Mesenteric fat pad (tissue), 1 donor: Measurements from ENCODE around the gene ELOVL2. TPM values are rescaled to one million over a fixed set of nuclear protein-coding genes. Genes with fewer than 3 reads are reported as not detected.
"Not testable (repeated sequence)": the region's sequence is repeated elsewhere in the genome, so short reads cannot be mapped to it uniquely, and the experiment has no call there.

Experiments
- DNase-seq: peaks from one replicate; pipeline ENCODE4 v3.0.0-alpha.2; 2020; ENCODE audit warnings: low spot score
- total RNA-seq: library from RNA; stranded (reverse); fragmentation: NEBNext Ultra II Directional; extraction: Animal tissue kit (Norgen Biotek cat#: 25700); gene quantifications from one replicate; pipeline ENCODE4 v1.2.1, GENCODE V29; 2021
- donor health status: DM: yes; HTN: yes; CAD: no.

ELOVL2 gene
- total RNA-seq, 1 donor from 2014 or later: 0.10 TPM

DNA sequence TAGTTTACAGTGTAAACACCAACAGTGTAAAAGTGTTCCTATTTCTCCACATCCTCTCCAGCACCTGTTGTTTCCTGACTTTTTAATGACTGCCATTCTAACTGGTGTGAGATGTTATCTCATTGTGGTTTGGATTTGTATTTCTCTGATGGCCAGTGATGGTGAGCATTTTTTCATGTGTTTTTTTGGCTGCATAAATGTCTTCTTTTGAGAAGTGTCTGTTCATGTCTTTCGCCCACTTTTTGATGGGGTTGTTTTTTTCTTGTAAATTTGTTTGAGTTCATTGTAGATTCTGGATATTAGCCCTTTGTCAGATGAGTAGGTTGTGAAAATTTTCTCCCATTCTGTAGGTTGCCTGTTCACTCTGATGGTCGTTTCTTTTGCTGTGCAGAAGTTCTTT is 59.1 kb downstream of the ELOVL2 start:
- DNase-seq: not testable (repeated sequence)

DNA sequence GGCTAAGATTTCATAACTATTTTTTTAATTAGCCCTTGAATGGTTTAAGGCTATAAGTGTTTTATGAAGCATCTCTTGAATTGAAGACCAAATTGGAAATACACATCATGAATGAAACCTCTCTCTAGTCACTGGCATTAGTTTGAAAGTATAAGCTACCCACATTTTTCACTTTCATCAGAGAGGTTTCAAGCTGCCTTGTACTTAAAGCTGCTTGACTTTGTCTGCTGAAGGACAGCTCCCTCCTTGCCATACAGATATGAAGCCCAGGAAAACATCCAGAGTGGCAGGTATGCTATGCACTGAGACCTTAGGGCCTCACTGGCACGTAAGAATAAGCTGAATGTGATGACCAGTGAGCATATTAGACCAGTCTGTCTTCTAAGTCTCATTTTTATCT is 62.7 kb downstream of the ELOVL2 start:
- DNase-seq: no peak

DNA sequence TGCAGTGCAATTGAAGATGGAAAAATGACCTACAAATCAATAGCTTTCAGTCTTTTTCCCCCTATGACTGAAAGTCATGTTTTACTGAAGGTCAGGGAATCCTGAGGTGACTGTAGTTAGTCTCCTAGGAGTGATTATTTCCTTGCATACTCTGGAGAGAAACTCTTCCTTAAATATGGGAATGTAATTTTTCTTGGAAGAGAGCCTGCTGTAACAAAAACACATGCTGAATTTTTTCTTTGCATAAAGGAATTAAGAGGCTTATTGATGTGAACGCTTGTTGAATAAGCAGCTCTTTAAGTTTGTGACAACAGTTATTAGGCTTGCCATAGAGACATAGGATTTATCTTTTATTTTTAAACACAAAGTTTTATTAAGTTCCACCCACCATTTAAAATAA is 64.5 kb downstream of the ELOVL2 start:
- no peak for DNase-seq

DNA sequence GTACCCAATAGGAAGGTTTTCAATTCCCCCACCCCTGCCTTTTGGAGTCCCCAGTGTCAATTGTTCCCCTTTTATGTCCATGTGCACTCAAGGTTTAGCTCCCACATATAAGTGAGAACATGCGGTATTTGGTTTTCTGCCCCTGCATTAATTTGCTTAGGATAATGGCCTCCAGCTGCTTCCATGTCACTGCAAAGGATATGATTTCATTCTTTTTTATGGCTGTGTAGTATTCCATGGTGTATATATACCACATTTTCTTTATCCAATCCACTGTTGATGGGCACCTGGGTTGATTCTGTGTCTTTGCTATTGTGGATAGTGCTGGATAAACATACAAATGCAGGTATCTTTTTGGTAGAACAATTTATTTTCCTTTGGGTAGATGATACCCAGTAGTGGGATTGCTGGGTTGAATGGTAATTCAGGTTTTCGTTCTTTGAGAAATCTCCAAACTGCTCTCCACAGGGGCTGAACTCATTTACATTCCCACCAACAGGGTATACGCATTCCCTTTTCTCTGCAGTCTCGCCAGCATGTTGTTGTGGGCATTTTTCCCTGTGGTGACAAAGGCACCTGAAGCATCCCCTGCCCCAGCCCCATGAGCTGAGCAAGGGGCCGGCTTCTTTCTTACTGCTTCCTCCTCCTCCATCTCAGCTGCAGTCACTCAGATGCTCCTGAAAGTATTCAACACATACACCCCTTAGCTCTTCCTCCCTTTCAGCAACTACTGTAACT is 66.7 kb downstream of the ELOVL2 start:
- no peak for DNase-seq

DNA sequence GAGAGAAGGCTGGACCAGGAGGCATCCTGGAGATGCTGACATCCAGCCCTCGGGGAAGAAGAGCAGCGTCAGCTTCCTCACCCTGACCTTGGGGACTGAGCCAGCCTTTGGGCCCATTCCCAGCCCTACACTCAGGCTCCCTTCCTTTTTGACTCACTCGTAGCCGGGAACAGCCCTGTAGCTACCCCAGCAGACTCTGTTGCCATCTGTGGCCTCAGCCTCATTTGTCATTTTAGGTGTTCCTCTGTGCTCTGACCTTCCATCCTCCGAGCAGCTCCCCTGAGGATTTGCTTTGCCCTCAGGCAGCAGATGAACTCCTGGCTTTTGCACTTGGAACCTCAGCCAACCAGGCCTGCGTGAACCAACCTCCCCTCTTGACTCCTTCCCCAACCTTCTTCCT is 67.5 kb downstream of the ELOVL2 start:
- DNase-seq: no peak

DNA sequence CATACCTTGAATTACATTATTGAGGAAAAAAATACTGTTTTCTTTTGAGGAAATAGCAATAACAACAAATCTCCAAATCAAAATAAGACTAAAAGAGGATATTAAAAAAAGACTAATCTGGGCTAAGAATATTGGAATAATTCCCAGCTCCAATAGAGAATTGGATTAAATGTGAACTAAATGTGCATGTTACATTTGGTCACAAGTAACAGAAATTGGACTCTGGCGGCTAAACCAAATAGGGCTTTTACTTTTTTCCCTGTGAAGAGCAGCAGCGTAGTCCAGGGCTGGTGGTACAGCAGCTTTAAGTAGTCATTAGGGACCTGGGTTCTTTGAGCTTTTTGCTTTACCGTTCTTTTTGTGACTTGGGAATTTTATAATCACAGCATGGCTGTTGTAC is 71.9 kb downstream of the ELOVL2 start:
- no peak for DNase-seq

DNA sequence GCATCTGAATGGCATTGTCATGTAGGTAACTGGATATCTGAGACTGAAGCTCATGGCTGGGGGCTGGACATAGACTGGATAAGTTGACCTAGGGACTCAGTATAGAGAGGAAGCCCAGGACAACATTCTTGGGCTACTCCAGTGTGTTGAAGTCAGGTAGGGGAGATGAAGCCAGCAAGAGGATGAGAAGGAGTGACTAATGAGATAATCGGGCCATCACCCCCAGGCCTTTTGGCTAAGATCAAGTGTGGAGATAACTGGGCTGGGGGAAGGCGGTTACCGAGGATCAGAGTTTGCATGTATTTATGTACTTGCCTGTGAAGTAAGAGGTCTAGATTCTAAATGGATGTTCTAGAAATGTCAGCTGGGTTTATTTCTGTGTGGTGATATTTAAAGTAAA is 73.4 kb downstream of the ELOVL2 start:
- no peak for DNase-seq

DNA sequence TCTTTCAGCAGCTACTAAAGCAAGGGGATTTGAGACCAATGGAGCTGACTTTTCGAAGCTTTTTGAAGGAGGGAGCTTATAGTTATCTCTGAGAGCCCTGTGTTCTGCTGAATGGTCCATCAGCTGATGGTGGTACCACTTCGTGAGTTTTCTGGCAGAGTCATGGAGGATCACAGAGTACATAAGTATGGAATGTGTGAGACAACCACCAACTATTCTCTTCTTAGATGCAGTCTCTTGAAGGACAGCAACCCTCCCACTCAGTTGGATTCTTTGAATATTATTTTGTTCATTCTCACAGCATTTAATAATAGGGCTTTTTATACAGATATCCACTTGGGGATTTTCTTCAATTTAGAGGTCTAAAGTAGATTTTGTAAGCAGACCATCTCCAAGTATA is 75.3 kb downstream of the ELOVL2 start:
- no peak for DNase-seq

DNA sequence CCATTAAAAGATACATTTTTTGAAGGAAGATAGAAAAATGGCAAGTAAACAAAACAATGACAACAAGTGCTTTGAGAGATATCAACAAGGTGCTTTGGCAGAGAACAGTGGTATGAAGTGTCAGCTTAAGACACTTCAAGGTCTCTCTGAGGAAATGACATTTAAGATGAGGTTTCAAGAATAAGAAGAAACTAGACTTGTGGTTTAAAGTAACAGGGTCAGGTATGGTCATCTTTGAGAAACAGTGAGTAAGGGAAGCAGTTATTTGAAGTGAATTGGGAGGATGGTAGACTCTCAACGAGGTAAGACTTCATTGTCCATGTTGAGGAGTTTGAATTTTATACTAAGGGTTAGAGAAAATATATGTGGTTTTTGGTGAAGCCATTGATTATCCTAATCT is 79.4 kb downstream of the ELOVL2 start:
- no peak for DNase-seq

DNA sequence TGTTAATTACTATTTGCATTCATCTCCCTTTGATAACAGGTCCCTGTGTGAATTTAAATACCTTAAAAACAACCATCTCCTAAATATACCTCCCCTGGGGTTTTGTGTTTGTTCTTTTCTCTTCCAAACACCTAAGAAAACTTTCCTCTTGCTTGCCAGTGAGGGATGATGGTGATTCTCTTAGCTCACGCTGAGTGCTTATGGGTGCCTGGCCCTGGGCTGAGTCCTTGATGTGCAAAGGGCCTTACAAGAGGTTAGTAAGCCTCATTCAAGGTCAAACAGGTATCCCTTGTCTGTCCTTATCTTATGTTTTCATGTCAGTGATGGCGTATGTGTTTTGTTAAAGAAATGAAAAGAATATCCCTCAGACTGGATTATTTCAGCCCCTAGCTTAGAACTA is 81.0 kb downstream of the ELOVL2 start:
- DNase-seq: no peak

DNA sequence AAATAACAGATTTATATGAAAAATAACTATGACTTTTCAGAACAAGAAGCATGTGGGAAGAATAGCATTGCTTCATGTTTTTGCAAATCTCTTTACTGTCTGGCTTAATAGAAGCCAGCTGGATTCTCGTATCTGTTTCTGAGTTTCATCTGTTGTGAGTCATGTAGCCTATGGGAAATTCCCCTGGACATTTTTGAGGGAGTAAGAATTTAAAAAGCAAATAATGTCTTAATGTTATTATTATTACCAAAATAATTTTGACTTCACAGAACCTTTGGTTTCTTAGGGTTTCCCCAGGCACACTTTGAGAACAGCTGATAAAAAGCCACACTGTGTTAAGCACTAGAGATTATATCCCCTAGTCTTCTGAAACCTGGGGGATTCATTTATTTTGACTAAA is 81.4 kb downstream of the ELOVL2 start:
- DNase-seq: no peak

DNA sequence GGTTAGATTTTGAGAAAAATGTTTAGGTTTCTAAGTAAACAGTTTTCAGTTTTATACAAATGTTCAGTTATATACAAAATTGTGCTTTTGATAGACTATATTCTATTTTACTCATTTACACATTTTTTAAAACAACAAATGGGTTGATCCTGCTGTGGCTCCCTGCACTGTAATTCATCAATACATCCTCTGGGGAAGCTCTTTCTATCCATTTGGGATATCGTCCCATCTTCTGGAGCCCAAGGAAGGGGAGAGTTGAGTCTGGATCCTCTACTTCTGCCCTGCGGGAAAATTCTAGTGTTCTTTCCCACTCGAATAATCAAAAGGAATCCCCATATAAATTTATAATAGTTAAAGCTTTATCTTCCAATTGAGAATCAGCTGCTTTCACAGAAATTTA is 82.3 kb downstream of the ELOVL2 start:
- DNase-seq: no peak

DNA sequence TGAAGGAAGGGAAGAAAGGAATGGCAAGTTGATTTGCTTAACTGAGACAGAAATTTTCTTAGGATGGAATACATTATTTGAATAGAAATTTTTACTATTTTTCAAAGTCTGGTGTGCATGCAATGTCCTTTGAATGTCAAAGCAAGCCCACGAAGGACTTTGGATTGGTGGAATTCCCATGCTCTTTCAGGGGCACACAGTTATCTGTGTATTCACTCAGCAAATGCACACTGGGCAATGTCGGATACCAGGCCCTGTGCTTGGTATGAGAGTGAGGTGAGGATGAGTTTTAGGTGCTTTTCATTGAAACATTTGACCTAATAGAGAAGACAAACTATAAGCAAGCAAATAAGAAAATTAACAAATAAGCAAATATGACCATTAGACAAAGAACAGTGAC is 83.9 kb downstream of the ELOVL2 start:
- DNase-seq: no peak

DNA sequence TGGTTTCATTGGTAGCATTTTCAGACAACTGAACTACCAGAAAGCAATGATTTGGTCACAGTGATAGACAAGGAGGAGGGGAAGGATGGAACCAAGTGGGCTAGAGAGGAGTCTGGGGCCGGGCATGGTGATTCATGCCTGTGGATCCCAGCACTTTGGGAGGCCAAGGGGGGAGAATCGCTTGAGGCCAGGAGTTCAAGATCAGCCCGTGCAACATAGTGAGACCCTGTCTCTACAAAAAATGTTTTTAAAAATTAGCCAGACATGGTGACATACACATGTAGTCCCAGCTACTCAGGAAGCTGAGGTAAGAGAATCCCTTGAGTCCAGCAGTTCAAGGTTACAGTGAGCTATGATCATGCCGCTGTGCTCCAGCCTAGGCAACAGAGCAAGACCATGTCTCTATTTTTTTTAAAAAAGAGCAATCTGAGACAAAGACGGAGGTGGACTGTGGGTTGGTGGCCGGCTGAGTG is 86.7 kb downstream of the ELOVL2 start:
- DNase-seq: no peak

DNA sequence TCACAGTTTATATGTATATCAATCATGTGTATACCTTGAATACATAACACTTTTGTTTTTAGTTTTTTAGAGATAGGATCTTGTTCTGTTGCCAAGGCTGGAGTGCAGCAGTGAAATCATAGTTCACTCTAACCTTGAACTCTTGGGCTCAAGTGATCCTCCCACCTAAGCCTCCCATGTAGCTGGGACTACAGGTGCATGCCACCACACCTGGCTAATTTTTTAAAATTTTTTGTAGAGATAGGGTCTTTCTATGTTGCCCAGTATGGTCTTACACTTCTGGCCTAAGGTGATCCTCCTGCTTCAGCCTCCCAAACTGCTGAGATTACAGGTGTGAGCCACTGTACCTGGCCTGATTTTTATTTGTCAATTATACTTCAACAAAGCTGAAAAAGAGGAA is 87.3 kb downstream of the ELOVL2 start:
- DNase-seq: no peak

DNA sequence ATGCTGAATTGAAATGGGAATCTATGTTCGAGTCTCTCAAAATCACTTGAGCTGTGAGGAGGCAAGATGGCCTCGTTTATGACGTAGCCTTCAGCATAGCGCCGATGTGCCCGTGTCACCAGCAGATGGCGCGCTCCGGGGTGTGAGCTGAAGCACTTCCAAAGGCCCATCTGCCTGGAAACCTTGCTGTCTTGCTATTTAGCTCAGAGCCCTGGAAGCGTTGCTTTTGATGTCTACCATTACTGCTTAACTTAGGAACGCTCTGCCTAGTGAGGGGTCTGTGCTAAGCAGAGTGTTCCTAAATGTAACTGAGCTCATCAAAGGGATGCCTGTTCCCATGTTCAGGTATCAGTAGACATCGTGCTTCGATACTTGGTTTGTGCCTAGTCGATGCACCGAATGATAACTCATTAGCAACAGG is 89.5 kb downstream of the ELOVL2 start:
- DNase-seq: no peak

DNA sequence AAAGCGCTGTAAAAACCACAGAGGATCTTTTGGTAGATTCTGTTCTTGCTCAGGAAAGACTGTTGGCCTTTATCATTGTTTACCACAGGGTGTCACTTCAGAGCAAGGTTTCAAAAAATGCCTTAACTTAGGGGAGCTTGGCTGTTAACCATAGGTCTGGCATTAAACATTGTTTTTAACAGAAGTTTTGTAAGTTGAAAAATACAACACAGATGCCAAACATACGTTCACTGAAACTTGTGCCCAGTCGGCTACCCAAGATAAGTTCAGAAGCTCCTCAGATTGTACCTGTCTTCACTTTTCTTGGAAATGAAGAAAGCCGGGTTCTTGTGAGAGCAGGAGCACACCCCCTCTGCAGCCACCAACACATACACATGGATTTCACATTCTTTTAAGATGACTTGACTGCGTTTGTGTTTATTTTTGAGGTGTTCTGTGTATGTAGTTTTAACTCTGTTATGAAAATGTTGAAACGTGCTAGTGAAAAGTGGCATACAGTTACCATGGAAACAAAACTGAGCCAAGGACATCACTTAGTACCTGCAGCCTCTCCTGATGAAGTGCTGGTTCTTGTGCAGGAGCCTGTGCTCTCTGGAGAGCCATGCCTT is 92.3 kb downstream of the ELOVL2 start:
- no peak for DNase-seq

DNA sequence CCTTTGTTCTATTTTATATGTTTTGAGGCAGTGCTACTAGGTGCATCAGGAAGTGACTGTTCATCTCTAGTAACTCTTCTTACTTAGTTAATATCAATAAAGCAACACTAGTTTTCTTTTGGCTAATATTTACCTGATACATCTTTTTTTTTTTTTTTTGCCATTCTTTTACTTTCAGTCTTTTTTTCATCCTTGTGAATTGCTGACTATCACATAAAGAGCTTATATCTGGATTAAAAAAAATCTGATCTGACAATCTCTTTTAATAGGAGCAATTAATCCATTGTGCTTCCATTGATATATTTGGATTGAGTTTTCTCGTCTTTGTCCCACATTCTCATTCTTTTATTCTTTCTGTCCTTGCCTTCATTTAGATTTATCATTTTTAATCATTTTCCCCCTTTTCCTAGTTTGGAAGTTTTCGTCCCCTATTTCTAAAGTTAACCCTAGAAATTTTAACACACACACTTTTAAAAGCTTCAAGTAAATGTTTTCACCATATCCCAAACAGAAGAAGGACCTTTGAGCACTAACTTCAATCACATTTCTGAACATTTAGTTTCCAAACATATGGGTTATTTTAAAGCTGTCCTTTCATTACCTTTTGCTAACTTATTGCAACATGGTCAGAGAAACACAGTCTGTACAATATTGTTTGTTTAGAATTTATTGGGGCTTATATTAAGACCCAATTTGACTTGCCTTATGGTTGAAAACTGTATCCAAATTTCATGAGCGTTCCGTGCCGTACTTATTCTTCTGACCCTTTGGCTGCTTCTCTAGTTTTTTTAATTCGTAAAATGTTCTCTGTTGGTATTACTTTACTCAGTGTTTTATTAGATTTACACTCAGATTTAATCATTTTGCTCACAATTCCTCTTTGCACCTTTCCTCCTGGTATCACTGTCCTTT is 94.3 kb downstream of the ELOVL2 start:
- DNase-seq: no peak

DNA sequence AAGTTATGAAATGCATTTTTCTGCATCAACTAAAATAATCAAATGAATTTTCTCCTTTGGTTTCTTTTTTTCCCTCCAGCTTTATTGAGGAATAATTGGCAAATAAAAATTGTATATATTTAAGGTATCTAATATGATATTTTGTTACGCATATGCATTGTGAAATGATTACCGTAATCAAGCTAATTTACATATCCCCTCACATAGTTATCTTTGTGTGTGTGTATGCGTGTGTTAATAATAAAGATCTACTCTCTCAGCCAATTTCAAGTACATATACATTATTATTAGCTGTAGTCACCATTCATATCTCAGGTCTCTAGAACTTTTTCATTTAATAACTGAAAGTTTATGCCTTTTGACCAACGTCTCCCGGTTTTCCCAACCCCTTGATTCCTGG is 96.1 kb downstream of the ELOVL2 start:
- no peak for DNase-seq

DNA sequence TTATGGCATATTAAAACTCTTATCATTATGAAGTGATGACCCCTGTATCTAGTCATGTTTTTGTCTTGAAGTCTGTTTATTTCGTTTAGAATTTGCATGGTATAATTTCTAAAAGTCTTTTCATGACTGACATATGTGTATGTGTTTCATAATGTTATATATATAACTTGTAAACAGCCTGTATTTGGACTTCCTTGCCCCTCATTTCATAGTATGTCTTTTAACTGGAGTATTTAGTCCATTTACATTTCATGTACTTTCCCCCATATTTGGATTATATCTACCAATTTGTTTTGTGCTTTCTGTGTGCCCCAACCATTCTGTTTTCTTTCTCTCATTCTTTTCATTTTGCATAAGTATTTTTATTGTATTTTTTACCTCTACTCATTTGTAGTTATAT is 98.3 kb downstream of the ELOVL2 start:
- no peak for DNase-seq

DNA sequence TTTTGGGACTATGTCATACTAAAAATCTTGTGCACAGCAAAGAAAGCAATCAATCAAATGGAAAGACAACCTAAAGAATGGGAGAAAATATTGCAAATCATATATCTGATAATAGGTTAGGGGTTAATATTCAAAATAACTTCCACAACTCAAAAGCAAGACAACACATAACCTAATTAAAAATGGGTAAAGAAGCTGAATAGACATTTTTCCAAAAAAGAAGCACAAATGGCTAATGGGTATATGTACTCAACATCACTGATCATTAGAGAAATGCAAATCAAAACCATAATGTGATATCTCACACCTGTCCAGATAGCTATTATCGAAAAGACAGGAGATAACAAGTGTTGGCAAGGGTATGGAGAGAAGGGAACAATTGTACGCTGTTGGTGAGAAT is 104.3 kb downstream of the ELOVL2 start:
- DNase-seq: no peak

DNA sequence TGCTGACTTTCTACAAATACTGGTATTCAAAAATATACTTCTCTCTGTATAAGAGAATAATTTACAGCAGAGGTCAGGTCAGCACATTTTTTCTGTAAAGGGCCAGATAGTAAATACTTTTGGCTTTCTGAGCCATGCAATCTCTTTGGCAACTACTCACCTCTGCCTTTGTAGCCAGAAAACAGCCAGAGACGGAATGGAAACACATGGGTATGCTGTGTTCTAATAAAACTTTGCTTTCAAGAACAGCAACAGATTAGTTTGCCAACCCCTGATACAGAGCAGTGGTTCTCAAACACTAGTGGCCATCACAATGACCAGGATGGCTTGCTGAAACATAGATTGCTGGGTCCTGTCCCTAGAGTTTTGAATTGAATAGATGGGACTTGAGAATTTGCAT is 111.0 kb downstream of the ELOVL2 start:
- DNase-seq: no peak
